HG03439 (cell line): ENCODE results near the gene MSRB2.

ENCODE experiments used
- ATAC-seq: cut with Tn5 transposase; IDR thresholded peaks from one replicate; pipeline ENCODE4 v1.9.1; 2021; ENCODE audit warnings: mild to moderate bottlenecking, moderate library complexity; ENCODE audit not compliant: unreplicated experiment

The MSRB2 gene

DNA sequence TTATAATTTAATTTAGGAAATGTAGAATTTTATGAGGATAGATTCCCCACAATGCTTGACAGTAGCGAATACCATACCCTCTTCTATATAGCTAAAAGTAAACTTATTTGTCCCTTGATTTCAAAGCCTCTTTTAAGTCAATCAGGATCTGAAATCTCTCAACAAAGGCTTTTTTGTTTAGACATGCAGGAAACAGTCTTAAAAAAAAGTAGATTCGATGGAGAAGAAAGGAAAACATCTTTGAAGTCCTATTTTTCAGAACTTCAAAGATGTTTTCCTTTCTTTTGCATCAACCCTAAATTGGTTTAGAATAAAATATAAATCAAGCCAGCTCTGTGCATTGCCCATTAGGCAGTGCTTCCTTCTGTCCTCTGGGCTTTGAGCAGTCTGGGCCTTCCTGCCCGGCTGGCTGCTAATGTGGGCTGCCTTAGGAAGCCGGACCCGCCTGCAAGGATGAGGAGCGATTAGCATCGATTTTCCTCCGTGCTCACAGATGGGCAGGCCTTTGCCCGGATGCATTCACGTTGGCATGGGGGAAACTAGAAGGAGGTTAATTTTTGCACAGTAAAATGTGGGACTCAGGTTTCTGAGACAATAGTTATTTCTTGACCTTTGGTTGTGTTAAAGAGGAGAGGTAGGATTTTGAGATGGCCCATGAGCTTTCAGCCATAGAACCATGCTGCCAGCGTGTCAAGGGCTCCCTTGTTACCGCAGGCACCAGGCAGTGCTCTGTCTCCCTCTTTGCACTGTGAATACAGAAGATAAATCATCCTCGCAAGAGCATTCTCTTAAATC, 15.5 kb downstream of the MSRB2 start:
- no peak for ATAC-seq

DNA sequence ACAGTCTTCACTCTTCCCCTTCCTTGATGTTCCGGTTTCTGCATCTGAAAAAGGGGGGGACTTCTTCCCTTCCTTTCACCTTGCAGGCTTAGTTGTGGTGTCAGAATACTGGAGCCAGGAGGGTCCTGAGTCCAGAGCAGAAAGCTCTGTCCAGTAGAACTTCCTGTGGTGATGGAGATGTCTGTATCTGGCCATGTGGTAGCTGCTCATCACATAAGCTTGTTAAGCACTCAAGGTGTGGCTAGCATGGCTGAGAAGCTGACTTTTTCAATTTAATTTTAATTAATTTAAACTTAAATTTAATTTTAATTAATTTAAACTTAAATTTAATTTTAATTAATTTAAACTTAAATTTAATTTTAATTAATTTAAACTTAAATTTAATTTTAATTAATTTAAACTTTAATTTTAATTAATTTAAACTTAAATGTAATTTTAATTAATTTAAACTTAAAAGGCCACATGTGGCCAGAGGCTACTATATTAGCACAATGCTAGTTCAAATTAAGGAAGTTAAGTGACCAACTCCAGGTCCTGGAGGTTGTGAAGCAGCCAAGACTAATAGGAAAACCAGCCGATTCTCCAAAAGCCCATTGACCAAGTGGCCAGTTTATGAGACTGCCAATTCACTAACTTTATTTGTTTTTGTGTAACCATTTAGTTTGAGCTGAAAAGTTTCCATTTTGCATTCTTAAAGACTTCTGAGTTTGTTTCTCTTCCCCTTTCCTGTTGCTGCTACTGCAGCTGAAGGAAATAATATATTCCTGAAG, 16.3 kb downstream of the MSRB2 start:
- ATAC-seq = no peak

DNA sequence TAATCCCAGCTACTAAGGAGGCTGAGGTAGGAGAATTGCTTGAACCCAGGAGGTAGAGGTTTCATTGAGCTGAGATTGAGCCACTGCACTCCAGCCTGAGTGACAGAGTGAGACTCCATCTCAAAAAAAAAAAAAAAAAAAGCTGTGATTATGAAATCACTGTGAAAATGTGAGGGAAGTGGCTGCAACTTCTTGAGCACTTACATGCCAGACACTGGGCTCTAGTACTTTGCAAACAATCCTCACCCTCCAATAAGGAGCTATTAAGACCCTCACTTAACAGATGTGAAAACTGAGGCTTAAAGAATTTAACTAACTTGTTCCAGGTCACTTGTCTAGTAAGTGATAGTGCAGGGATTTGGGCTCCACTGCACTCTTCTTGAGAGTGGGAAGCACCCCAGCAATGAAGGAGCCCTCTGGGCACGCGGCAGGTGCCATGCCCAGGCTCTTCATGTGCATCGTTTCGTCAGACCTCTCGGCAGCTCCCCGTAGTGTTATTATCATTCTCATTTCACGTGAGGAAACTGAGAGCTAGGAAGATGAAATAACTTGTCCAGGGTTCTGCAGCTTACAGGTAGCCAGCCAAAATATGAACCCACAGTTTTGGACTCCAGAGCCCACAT, 19.0 kb downstream of the MSRB2 start:
- ATAC-seq = no peak

DNA sequence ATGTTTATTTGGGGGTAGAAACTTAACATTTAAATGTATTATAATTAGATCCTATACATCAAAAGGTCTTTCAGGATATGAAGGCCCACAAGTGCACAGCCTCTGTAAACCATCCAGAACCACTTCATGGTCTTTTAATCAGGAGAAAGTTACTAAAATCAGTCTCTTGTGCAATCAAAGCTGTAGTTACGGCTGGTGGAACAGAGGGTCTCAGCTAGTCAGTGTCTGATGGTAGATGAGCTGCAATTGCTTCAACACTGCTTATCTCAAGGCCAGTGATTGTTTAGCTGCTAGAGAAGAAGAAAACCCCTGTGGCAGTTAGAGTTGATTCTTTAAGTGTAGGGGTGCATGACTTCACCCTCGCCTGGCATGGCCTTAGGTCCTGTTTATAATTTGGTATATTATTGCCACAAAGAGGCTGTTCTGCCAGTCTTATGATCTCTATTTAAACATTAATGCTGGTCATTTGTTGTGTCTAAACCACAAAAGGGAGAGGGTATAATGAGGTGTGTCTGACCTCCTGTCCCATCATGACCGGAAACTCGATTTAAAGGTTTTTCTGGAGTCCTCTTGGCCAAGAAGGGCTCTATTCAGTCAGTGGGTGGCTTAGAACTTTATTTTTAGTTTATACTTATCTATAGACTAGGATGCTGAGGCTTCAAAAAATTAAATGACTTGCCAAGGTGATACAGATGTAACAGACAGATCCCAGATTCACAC, 21.3 kb downstream of the MSRB2 start:
- no peak for ATAC-seq

DNA sequence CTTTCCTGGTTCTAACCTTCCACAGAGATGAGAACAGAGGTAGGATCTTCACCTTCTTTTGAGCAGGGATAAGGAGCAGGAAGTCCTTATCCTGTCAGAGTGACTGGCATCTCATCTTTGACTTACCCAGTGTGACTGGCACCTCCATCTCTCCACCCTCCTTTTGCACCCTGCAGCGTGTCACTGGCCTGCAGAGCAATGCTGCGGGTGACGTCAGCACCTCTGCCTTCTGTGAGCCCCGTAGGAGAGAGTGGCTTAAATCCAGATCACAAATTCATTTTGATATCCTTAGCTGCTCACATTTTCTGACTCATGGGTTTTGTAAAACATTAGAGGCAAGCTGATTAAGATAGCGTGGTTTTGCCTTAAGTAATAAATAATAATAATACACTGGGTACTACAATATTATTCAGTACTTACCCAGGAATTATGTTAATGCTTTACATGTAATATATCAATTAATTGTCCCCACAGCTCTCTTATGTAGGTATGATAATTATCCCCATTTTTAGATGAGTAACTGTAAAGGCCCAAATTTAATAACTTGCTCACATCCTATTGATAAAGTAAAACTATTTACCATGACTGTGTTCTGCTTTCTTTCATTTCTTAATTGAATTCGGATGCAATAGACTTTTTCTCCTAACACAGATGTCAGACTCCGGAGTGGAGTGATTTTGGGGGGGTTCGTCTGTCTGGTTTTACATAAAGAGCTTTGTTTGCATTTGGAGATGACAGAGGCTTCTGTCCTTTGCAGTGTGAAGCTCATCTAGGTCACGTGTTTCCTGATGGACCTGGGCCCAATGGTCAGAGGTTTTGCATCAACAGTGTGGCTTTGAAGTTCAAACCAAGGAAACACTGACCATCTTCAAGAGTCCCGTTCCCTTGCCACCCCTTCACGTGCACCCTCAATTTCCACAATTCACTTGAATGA, 24.9 kb downstream of the MSRB2 start:
- ATAC-seq = no peak

DNA sequence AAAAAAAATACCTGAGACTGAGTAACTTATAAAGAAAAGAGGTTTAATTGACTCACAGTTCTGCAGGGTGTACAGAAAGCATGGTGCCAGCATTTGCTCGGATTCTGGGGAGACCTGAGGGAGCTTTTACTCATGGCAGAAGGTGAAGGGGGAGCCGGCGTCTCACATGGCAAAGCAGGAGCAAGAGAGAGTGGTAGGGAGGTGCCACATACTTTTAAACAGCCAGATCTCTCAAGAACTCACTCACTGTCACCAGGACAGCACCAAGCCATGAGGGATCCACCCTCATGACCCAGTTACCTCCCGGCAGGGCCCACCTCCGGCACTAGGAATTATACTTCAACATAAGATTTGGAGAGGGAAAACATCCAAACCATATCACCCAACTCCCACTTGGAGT, 25.8 kb downstream of the MSRB2 start:
- ATAC-seq = no peak

DNA sequence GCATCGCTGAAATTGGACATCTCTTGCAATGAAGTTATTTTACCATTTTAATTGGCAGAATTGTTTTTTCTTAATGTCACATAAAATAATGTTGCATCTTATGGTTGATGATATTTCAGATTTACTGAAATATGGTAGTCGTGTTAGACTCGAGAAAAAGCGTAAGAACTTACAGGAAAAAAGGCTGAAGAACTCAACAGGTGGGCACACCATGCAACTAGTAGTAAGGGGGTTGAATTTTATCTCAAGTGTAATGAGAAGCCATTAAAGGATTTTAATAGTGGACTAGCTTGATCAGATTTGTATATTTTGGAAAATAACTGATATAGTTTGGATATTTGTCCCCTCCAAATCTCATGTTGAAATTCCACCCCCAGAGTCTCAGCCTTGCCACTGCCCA, 41.1 kb downstream of the MSRB2 start:
- ATAC-seq = no peak

DNA sequence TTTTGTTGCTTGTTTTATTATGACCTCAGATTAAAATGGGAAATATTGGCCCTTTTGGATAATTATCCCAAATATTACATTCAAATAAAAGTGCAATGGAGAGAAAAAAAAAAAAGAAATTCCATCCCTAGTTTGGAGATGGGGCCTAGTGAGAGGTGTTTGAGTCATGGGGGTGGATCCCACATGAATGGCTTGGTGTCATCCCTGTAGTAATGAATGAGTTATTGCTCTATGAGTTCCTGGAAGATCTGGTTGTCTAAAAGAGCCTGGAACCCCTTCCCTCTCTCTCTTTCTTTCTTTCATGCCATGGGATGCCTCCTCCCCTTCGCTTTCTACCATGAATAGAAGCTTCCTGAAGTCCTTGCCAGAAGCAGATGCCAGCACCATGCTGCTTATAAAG, 44.3 kb downstream of the MSRB2 start:
- no peak for ATAC-seq

DNA sequence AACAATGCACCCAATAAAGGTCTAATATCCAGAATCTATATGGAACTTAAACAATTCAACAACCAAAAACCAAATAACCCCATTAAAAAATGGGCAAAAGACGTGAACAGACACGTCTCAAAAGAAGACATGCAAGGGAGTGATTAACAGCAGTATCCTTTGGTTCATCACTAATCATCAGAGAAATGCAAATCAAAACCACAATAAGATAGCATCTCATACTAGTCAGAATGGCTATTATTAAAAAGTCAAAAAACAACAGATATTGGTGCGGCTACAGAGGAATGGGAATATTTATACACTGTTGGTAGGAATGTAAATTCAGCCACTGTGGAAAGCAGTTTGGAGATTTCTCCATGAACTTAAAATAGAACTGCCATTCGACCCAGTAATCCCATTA, 46.6 kb downstream of the MSRB2 start:
- ATAC-seq = no peak

DNA sequence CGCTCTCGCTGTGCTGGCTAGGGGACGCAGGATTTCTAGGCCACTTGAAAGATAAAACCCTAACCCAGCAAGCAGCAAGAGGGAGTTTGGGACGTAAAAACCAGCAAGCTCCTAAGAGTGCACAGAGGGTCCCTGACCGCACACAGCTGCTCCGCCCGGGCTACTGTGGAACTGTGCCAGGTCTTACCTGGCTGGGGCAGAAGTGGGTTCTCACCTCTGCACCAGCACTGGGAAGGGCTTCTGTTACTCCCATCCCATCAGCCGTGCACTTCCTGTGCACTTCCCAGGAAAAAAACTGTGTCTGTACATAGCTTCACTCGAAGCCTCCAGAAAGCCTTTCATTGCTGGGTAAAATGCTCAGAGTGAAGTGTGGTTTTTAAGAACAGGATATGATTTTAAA, 50.9 kb downstream of the MSRB2 start:
- ATAC-seq = no peak

DNA sequence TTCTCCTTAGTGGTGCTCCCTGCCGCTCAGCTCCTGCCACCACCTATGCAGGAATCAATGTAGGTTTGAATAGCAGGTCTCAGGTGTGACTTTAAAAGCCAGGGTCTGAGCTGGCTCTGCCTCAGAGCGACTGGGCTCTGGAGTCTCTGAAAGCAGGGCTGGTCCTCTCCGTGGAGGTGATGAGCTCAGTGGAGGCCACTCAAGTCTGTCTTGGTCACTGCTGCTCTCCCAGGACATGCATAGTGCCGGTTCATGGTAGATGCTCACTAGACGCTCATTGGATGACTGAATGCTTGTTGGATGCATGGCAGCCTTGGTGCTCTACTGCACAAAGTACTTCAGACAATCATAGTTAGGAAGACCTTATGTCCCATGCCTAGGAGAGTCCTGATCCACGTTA, 51.7 kb downstream of the MSRB2 start:
- ATAC-seq = no peak

DNA sequence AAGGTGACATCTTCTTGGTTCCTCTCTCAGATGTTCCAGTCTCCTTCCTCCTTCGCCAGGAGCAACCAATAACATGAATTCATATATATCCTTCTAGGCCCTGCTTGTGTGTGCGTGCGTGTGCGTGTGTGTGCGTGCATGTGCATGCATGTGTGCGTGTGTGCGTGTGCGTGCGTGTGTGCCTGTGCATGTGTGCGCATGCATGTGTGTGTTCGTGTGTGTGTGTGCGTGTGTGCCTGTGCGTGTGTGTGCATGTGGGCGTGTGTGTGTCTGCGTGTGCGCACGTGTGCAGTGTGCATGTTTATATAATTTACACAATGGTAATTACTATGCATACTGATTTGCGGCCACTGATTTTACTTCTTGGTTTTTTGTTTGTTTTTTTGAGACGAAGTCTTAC, 52.8 kb downstream of the MSRB2 start:
- ATAC-seq = no peak

DNA sequence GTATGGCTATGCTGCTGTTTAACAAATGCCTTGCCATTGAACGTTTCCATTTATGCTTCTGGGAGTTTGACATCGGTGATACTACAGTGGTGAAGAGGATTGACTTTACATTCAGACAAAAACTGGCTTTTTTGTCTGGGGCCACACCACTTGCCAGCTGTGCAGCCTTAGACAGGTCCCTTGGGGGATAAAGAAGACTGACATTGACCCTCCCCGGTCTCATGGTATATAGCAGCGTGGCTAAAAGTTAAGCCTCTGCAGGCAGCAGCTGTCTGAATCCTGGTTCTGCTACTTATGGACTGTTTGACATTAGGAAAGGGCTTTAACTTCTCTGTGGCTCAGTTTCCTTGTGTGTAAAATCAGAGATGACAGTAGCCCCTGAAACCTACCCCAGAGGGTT, 54.7 kb downstream of the MSRB2 start:
- no peak for ATAC-seq

DNA sequence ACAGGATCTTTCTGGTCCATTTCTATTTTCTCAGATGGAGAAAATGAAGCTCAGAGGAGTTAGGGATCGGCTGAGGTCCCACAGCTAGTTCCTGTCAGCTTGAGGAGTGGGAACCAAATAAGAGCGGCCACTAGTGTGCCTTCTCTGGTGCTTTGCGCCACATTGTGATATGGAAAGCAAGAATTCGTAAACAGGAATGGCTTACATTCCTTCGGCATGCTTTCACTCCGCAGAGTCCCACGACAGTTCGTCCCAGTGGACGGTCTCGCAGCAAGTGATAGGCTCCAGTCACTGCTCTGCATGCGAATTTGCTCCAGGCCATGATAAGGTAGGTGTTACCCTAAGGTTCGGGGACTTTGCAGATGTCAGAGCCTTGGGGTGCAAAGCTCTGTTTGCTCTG, 55.2 kb downstream of the MSRB2 start:
- ATAC-seq = no peak

DNA sequence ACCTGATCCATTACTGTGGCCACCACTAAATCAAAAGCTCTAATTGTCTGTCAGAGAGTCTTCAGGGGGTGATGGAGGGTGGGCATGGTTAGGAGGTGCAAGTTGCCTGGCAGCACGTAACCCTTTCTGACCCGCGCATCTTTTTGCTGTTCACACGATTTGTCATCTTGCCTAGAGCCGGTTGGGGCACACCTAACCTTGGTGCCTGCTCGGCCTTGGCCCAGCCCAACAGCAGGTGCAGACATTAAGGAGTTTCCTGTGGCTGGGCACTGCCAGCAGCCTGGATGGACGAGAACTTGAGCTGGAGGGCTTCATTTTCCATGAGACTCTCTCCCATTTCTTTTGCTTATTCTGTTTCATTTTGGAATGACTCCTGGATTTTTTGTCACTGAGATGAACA, 55.7 kb downstream of the MSRB2 start:
- ATAC-seq = no peak

DNA sequence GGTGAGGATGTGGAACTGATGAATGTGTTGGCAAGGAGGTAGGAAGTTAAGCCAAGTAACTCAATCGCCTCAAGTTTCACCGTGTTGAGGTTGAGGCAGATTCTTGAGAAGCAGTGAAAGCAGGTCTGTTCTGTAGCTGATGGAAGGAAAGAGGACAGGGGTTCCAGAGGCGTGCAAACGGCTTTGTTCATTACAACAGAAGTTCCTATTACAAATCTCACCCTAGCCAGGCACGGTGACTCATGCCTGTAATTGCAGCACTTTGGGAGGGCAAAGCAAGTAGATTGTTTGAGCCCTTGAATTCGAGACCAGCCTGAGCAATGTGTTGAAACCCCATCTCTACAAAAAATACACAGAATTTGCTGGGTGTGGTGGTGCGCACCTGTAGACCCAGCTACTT, 59.8 kb downstream of the MSRB2 start:
- no peak for ATAC-seq

DNA sequence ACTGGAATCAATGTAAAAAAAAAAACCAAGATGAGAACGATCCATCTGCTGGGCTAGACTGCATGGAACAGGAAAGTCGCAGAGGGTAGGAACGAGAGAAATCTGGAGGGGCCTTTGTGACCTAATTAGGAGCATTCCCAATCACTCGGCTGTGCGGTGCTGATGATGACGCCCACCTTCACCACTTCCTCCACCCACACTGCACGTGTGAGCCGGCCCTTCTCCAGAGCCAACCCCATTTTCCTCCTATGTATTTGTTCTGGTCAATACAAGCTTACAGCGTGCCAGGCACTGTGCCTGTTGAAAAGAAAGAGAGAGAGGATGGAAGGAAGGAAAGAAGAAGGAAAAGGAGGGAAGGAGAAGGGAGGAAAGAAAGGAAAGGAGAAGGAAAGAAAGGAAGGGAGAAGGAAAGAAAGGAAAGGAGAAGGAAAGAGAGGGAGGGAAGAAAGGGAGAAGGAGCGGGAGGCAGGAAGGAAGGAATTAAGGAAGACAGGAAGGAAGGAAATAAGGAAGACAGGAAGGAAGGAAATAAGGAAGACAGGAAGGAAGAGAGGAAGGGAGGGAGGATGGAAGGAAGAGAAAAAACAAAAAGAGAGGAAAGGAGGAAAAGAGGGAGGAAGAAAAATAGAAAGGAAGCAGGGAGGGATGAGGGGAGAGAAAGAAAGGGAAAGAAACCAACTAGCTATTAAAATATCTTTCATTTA, 61.2 kb downstream of the MSRB2 start:
- no peak for ATAC-seq

DNA sequence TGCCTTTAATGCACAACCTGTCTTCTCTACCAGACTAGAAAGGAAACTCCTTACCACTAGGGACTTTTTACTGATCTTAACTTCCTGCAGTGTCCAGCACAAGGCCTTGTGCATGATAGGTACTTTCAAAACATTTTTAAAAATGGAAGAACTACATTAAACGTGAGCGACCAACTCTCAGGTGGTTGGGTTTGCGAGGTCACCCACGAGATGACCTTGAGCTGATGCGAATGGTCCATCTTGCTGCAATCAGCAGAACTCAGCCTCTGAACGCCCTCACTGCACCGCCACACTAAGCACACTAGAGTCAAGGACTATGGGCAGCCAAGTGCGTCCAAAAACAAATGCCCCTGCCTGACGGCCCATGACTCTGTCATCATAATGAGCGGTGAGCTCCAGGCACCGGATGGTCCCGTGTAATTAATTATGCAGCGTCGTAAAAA, 61.9 kb downstream of the MSRB2 start:
- ATAC-seq = no peak

DNA sequence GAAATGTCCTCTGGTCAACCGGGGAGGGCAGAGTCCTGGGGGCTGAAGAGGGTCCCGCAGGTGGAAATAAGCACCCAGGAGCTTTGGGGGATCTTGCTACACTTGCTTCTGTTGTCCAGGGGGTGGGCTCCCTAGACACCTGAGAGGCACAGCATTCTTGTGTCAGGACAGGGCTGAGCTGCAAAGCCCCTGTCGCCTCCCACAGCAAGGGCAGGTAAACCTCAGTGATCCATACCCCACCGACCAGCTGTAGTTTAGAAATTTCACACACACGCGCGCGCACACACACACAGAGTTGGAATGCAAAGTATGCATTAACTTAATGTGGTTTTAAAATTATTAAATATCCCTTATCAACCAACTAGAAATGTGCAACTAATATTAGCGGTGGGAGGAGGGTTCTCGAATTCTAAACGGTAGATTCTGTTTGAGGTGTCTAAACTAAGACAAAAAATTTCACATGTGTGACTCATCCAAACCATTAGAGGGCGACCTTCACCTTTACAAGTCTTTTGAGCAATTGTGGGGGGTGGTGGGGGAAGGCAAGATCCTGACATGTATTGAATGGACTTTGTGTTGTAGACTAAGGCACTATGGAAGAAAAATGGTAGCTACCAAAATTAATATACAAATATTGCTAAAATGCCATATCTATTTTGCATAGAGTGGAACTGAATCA, 62.5 kb downstream of the MSRB2 start:
- ATAC-seq = no peak
